Endothelial cell (in vitro differentiated cells): ENCODE measurements around the gene ACADL. TPM values are rescaled to one million over a fixed set of nuclear protein-coding genes. Genes with fewer than 3 reads are reported as not detected.

ENCODE experiments used
- DNase-seq: peaks from one replicate; pipeline ENCODE4 v3.0.0; 2021; ENCODE audit warnings: low spot score
- H3K27ac Mint-ChIP-seq: one replicate; pipeline ENCODE4 v1.8.0; 2021; ENCODE audit warnings: mixed read lengths, inconsistent platforms; ENCODE audit not compliant: unreplicated experiment
- H3K27me3 Mint-ChIP-seq: one replicate; pipeline ENCODE4 v1.8.0; 2021; ENCODE audit warnings: mild to moderate bottlenecking, moderate library complexity, mixed read lengths, inconsistent platforms; ENCODE audit not compliant: unreplicated experiment
- H3K36me3 Mint-ChIP-seq: one replicate; pipeline ENCODE4 v1.8.0; 2021; ENCODE audit warnings: mild to moderate bottlenecking, low read depth, mixed read lengths, inconsistent platforms; ENCODE audit not compliant: unreplicated experiment
- H3K4me1 Mint-ChIP-seq: one replicate; pipeline ENCODE4 v1.8.0; 2021; ENCODE audit warnings: mild to moderate bottlenecking, mixed read lengths, inconsistent platforms; ENCODE audit not compliant: unreplicated experiment
- H3K4me3 Mint-ChIP-seq: one replicate; pipeline ENCODE4 v1.8.0; 2021; ENCODE audit warnings: mild to moderate bottlenecking, mixed read lengths, inconsistent platforms; ENCODE audit not compliant: unreplicated experiment
- H3K9me3 Mint-ChIP-seq: one replicate; pipeline ENCODE4 v1.8.0; 2021; ENCODE audit warnings: mixed read lengths, inconsistent platforms; ENCODE audit not compliant: unreplicated experiment
- total RNA-seq: library from RNA; stranded (reverse); fragmentation: NEBNext Ultra II Directional; extraction: Animal tissue kit (Norgen Biotek cat#: 25700); gene quantifications from one replicate; pipeline ENCODE4 v1.2.1, GENCODE V29; 2021; ENCODE audit not compliant: unreplicated experiment
- TF ChIP-seq, protein P1 (sequence below): fragments of 200-600 bp; sonication (generic); IDR thresholded peaks from one replicate; pipeline ENCODE4 v1.5.0; 2021; ENCODE audit warnings: antibody characterized with exemption; ENCODE audit not compliant: unreplicated experiment

Gene ACADL
- total RNA-seq, 1 donor from 2014 or later, result not detected

DNA sequence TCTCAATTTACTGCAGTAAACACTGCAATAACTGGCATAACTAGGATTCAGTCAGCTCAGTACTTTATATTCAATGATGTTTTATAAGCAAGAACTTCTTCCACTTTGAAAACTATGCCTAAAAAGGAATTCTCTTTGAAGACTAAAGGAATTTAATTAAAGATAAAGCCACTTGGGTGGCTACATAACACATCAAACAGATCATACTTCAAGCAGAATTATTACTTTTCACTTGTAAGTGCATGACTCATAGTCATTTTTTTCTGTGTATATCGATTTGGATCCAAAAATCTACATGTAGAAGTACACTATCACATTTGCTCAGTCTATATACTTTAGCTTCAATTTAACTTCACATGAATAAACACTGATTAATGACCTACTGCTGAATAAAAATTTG is 58.0 kb downstream of the ACADL start:
- Mint-ChIP-seq H3K27ac (no peak overlapping the region), H3K27me3 (peaks cover 16% of the 10 kb centered on the region), H3K9me3 (no peaks in the 10 kb centered on the region), H3K36me3 (peaks cover 3% of the 10 kb centered on the region), H3K4me3 (no peak overlapping the region), H3K4me1 (peaks cover 18% of the 10 kb centered on the region)
- TF ChIP-seq, protein P1, sequence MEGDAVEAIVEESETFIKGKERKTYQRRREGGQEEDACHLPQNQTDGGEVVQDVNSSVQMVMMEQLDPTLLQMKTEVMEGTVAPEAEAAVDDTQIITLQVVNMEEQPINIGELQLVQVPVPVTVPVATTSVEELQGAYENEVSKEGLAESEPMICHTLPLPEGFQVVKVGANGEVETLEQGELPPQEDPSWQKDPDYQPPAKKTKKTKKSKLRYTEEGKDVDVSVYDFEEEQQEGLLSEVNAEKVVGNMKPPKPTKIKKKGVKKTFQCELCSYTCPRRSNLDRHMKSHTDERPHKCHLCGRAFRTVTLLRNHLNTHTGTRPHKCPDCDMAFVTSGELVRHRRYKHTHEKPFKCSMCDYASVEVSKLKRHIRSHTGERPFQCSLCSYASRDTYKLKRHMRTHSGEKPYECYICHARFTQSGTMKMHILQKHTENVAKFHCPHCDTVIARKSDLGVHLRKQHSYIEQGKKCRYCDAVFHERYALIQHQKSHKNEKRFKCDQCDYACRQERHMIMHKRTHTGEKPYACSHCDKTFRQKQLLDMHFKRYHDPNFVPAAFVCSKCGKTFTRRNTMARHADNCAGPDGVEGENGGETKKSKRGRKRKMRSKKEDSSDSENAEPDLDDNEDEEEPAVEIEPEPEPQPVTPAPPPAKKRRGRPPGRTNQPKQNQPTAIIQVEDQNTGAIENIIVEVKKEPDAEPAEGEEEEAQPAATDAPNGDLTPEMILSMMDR, result no peak
- DNase-seq, result no peak

DNA sequence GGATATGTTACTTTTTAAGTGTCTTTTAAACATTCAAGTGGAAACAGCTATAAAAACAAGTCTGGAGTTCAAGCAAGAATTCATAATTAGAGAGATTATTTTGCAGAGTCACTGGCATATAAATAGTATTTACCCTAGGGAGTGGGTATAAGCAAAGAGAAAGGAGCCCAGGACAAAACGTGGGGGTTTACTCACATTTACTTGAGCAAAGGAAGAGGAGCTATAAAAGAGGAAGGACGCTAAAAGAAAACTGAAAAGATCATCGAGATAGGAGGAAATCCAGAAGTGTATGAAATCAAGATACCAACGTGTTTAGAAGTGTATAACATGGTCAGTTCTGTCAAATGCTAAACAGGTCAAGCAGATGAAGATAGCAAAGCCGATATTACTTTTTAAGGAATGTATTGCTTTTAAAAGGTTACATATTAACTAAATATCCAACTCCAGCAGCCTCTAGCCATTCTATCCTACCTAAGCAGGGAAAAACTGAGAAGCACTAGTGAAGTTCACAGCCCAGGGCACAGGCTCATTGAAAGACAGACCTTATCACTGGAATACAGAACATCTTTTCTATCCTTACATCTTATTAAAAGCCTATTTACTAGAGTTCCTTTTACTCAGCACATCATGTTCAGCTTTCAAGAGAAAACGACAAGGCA is 62.7 kb downstream of the ACADL start:
- Mint-ChIP-seq H3K4me1 (peaks cover 6% of the 10 kb centered on the region), H3K4me3 (no peak overlapping the region), H3K36me3 (no peaks in the 10 kb centered on the region), H3K9me3 (no peaks in the 10 kb centered on the region), H3K27me3 (no peaks in the 10 kb centered on the region), H3K27ac (no peak overlapping the region)
- DNase-seq, result no peak
- TF ChIP-seq, protein P1, result no peak

DNA sequence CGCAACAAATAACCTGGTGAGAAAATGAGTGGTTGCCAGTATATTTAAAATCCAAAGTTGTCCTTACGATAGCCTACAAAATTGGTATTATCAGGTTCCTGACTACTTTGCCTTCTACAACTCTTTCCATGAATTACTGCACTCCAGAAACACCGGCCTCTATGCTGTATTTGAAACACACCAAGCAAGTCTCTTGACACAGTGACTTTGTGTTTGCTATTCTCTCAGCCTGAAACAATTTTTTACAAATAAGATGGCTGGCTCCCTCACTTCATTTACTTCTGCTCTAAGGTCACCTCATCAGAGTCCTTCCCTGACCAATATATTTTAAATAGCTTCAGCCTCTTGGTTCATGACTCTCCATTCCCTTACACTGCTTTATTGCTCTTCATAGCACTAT is 66.2 kb downstream of the ACADL start:
- Mint-ChIP-seq H3K4me1 (peaks cover 6% of the 10 kb centered on the region), H3K27ac (no peak overlapping the region), H3K27me3 (no peaks in the 10 kb centered on the region), H3K9me3 (no peaks in the 10 kb centered on the region), H3K4me3 (no peak overlapping the region), H3K36me3 (no peaks in the 10 kb centered on the region)
- DNase-seq, result no peak
- TF ChIP-seq, protein P1, result no peak

DNA sequence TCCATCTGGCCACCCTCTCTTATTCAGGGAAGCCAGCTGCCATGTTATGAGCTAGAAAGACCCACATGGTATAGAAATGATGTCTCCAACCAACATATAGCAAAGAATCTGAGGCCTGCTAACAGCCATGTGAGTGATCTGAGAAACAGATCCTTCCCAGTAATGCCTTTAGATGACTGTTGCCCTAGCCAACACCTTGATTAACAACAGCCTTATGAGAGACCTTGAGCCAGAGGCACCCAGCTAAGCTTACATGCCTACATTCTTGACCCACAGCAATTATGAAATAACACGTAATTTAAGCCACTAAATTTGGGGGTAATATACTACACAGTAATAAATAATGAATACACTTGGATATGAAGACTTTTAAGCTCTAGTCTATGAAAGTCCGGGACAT is 67.0 kb downstream of the ACADL start:
- H3K4me1 Mint-ChIP-seq, result peaks cover 6% of the 10 kb centered on the region
- H3K4me3 Mint-ChIP-seq, result no peak overlapping the region
- H3K36me3 Mint-ChIP-seq, result no peaks in the 10 kb centered on the region
- H3K27ac Mint-ChIP-seq, result no peak overlapping the region
- DNase-seq, result no peak
- TF ChIP-seq, protein P1, result no peak
- H3K9me3 Mint-ChIP-seq, result no peaks in the 10 kb centered on the region
- H3K27me3 Mint-ChIP-seq, result no peaks in the 10 kb centered on the region

DNA sequence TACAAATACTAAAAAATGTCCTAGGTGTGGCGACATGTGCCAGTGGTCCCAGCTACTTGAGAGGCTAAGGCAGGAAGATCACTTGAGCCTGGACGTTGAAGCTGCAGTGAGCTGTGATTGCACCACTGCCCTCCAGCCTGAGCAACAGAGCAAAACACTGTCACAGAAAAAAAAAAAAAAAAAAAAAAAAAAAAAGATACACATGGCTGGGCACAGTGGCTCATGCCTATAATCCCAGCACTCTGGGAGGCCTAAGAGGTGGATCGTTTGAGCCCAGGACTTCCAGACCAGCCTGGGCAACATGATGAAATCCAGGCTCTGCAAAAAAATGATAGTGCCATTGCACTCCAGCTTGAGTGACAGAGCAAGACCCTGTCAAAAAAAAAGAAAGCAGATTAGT is 67.7 kb downstream of the ACADL start:
- Mint-ChIP-seq H3K27me3 (no peaks in the 10 kb centered on the region), H3K4me3 (no peak overlapping the region), H3K27ac (no peak overlapping the region), H3K9me3 (no peaks in the 10 kb centered on the region), H3K36me3 (no peaks in the 10 kb centered on the region), H3K4me1 (peaks cover 4% of the 10 kb centered on the region)
- no peak for DNase-seq
- TF ChIP-seq, protein P1, result no peak
